Cardiac fibroblast (primary cell): Measurements from ENCODE around the gene PANK1.
A peak's percentile ranks its signal among the peaks of the same experiment; 100 is the strongest.

Experiments used
- DNase-seq, 2 donors: peaks; one replicate each; pipeline versions ENCODE4 v3.0.0 to v3.0.0-alpha.2; 2010; ENCODE audit warnings: low read depth in 2 of 2
- H3K4me3 ChIP-seq, 2 donors: replicated peaks in 1 of 2; 1 replicate in 1 of 2; 2 replicates in 1 of 2; pipeline ENCODE4 v1.5.1; 2011; ENCODE audit warnings: low read depth in 2 of 2, low read length in 2 of 2, mild to moderate bottlenecking in 2 of 2, moderate library complexity in 1 of 2
- TF ChIP-seq, protein P1 (sequence below): IDR thresholded peaks from one replicate; pipeline ENCODE4 v1.5.1; 2011; ENCODE audit warnings: low read depth, mild to moderate bottlenecking, low read length, inconsistent platforms

Gene PANK1

DNA sequence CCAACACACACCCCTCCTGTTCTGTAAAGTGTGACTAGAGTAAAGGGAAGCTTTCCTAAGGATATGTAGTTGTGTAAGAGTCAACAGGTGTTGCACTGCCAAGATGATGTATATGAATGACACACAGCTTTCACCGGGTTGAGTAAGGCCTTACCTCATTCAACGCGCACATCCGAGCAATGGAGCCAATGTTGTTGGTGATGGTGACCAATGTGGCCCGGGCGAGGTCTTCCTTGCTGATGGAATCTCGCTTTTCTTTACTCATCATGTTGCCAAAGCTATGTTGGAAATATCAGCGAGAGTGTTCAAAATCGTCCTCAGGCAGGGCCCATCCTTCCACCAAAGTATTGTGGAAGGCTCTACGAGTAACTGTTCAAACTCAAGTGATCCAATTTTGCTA lies 52.0 kb downstream of the PANK1 start:
- TF ChIP-seq, protein P1, sequence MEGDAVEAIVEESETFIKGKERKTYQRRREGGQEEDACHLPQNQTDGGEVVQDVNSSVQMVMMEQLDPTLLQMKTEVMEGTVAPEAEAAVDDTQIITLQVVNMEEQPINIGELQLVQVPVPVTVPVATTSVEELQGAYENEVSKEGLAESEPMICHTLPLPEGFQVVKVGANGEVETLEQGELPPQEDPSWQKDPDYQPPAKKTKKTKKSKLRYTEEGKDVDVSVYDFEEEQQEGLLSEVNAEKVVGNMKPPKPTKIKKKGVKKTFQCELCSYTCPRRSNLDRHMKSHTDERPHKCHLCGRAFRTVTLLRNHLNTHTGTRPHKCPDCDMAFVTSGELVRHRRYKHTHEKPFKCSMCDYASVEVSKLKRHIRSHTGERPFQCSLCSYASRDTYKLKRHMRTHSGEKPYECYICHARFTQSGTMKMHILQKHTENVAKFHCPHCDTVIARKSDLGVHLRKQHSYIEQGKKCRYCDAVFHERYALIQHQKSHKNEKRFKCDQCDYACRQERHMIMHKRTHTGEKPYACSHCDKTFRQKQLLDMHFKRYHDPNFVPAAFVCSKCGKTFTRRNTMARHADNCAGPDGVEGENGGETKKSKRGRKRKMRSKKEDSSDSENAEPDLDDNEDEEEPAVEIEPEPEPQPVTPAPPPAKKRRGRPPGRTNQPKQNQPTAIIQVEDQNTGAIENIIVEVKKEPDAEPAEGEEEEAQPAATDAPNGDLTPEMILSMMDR: no peak
- H3K4me3 ChIP-seq: no peak overlapping the region
- DNase-seq: no peak

DNA sequence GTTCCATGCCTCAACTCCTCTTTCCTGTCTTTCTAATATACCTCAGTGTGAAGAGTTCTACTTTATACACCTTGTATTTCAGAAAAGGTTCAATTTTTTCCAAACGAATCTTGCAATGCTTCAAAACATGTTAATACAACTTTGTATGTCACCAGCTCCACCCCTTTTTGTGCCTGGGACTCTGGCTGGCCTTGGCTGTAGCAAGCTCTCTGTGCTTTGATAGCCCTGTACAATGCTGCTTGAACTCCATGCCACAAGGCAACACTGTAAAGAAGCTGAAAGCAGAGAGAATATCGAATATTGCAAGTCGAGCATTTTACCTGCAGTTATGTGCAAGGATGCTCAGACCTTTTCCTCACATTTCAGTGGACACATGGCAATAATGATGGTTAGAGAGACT lies 52.5 kb downstream of the PANK1 start:
- no peak for DNase-seq
- TF ChIP-seq, protein P1: no peak
- H3K4me3 ChIP-seq: no peak overlapping the region

DNA sequence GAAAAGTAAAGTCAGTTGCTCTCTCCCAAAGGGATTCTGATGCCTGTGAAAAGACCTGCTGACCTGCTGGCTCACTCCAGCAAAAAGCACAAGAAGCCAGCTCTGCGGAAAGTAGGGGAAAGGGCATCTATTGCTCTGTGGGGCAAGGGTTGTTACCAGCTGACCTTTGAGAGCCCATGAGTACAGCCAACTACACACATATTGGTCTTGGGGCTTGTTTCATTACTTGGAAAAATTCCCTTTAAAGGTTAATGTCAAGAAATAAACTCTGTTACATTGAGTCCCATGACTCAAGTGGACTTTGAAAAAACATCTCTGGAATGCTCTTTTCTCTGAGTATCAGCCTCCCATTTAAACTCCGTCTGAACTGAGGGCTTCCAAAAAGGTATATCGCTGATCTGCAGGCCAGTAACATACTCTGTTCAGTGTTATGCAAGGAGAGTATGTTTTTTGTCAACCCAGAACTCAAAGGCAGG lies 53.2 kb downstream of the PANK1 start:
- H3K4me3 ChIP-seq: no peak overlapping the region
- TF ChIP-seq, protein P1: no peak
- DNase-seq: peak; percentile 61 to 68

DNA sequence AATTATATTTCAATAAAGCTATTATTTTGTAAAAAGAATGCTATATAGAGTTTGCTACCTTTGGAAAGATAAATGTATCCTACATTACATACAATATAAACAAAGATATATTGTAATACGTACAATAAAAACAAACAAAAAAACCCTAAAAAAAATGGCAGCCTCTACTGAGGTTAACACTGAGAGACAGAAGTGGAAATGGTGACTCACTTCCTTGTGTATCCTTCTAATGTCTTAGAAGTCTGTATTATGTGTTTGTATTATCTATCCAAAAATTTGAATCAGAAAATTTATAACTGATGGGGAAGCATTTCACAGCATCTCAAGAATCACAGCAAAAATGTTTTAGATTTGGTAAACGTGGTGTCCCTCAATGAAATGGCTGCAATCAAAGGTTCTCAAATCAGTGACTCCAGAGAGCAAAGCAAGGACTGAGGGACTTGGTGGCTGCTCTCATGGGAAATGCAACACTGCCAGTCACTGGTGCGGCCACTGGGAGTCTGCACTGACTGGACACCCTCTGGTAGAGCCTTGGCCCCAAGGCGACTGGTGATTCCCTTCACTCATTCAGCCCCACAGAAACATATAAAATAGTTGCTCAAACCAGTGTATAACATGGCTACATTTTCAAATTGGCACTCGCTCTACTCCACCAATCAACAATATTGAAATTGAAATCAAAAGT lies 53.8 kb downstream of the PANK1 start:
- DNase-seq: peak; percentile 17 to 63
- no peak overlapping the region for H3K4me3 ChIP-seq
- TF ChIP-seq, protein P1: no peak

DNA sequence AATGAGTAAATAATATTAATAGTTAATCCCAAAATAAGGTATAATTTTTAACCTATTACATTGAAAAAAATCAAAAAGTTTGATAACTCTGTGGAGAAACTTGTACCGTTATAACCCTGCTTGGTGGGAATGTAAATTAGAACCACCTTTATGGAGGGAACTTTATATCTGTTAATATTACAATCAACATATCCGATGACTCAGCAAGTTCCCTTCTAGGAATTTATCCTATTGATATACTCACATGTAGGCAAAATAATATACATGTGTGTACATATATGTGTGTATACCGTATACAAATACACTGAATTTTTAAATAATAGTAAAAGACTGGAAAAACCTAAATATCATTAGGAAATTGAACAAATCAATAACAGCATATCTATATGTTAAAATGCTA lies 54.7 kb downstream of the PANK1 start:
- no peak for DNase-seq
- TF ChIP-seq, protein P1: no peak
- H3K4me3 ChIP-seq: no peak overlapping the region

DNA sequence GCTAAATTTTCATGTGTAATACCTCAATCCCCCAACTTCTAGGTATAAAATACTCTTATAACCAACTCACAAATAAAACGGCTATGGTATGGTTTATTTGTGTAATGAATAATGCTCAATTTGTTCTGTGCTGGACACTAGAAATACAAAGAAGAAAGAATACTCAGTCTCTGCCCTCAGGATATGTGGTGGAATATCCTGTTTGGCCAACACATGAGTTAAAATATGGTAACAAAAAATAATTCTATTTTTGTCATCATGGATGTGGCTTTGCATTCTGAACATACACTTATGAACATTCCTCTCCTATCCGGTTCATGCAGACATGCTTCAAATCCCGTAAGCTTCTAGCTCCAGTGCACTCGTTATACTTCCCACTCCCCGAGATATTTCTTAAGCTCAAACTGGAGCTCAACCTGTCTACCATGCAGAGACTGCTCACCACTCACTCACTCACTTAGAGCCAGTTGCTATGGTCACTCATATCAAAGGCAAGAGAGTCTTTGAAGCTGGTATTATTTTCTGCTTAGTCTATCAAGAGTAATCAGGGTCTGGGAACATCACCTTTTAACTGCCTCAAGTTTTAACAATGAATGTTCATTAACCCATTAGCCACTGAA lies 55.8 kb downstream of the PANK1 start:
- no peak overlapping the region for H3K4me3 ChIP-seq
- DNase-seq: peak in 1 of 2 donors; percentile 40
- TF ChIP-seq, protein P1: no peak
